Fibroblast of skin of right biceps (primary cell): ENCODE results near the gene HMCN2.

Experiments used
- DNase-seq: peaks from one replicate; pipeline ENCODE4 v3.0.0-alpha.2; 2013

The HMCN2 gene

GRCh38 chr9:130371196-130371966 lies 105.8 kb downstream of the HMCN2 start:
- no peak for DNase-seq

GRCh38 chr9:130372057-130372456 lies 106.5 kb downstream of the HMCN2 start:
- no peak for DNase-seq

GRCh38 chr9:130373679-130374325 lies 108.2 kb downstream of the HMCN2 start:
- DNase-seq, result no peak

- no peak for DNase-seq
These were observed 112.1 kb downstream of the HMCN2 start for GRCh38 chr9:130377612-130378011.

- DNase-seq, result no peak
These were observed 113.5 kb downstream of the HMCN2 start for GRCh38 chr9:130378875-130379648.

- no peak for DNase-seq
These were observed 114.0 kb downstream of the HMCN2 start for GRCh38 chr9:130379649-130379970.

GRCh38 chr9:130380920-130381469 lies 115.4 kb downstream of the HMCN2 start:
- no peak for DNase-seq

GRCh38 chr9:130381660-130382059 lies 116.1 kb downstream of the HMCN2 start:
- DNase-seq, result no peak

GRCh38 chr9:130382096-130382495 lies 116.5 kb downstream of the HMCN2 start:
- no peak for DNase-seq

GRCh38 chr9:130382636-130383349 lies 117.2 kb downstream of the HMCN2 start:
- no peak for DNase-seq

- DNase-seq, result no peak
These were observed 117.8 kb downstream of the HMCN2 start for GRCh38 chr9:130383350-130383715.

GRCh38 chr9:130383979-130384676 lies 118.6 kb downstream of the HMCN2 start:
- DNase-seq, result no peak

- no peak for DNase-seq
These were observed 119.7 kb downstream of the HMCN2 start for GRCh38 chr9:130385257-130385656.

- DNase-seq, result no peak
These were observed 121.8 kb downstream of the HMCN2 start for GRCh38 chr9:130387398-130387797.

GRCh38 chr9:130387905-130388304 lies 122.3 kb downstream of the HMCN2 start:
- no peak for DNase-seq

GRCh38 chr9:130390390-130390789 lies 124.8 kb downstream of the HMCN2 start:
- no peak for DNase-seq

- DNase-seq, result no peak
These were observed 125.4 kb downstream of the HMCN2 start for GRCh38 chr9:130390986-130391385.

- DNase-seq, result no peak
These were observed 126.3 kb downstream of the HMCN2 start for GRCh38 chr9:130391866-130392265.

GRCh38 chr9:130393681-130394071 lies 128.1 kb downstream of the HMCN2 start:
- no peak for DNase-seq

GRCh38 chr9:130394320-130394719 lies 128.8 kb downstream of the HMCN2 start:
- no peak for DNase-seq

GRCh38 chr9:130394814-130395470 lies 129.4 kb downstream of the HMCN2 start:
- no peak for DNase-seq
